HEK293T (cell line): ENCODE data around the gene CISTR.
A peak's percentile ranks its signal among the peaks of the same experiment; 100 is the strongest.
"Not testable (repeated sequence)": the region's sequence is repeated elsewhere in the genome, so short reads cannot be mapped to it uniquely, and the experiment has no call there.

ENCODE experiments used
- CTCF ChIA-PET: fragments of 350-600 bp; formaldehyde crosslinking; extraction: SDS; loops from one replicate; lab custom pipeline; 2021; ENCODE audit warnings: antibody characterized with exemption, inconsistent platforms; lab: Yijun Ruan, JAX
- POLR2A ChIA-PET: fragments of 350-600 bp; formaldehyde crosslinking; extraction: SDS; loops from one replicate; lab custom pipeline; 2020; ENCODE audit warnings: antibody characterized with exemption, inconsistent platforms; lab: Yijun Ruan, JAX
- DNase-seq: peaks from one replicate; pipeline ENCODE4 v3.0.0; 2012; ENCODE audit warnings: mixed read lengths; ENCODE audit errors: extremely low spot score
- ARNT ChIP-seq: fragments of 450-650 bp; IDR thresholded peaks from 2 replicates; pipeline ENCODE4 v1.6.1; 2017; ENCODE audit warnings: mild to moderate bottlenecking
- BHLHE40 ChIP-seq: fragments of 450-650 bp; IDR thresholded peaks from 2 replicates; pipeline ENCODE4 v1.6.1; 2016; ENCODE audit warnings: mild to moderate bottlenecking, moderate library complexity, borderline replicate concordance
- CTBP1 ChIP-seq: fragments of 450-650 bp; IDR thresholded peaks from 2 replicates; pipeline ENCODE4 v1.6.1; 2016; ENCODE audit warnings: borderline replicate concordance
- ELF4 ChIP-seq: fragments of 450-650 bp; IDR thresholded peaks from 2 replicates; pipeline ENCODE4 v1.6.1; 2017; ENCODE audit warnings: antibody characterized with exemption
- FOXA1 ChIP-seq: fragments of 450-650 bp; IDR thresholded peaks from 2 replicates; pipeline ENCODE4 v1.6.1; 2016; ENCODE audit warnings: mild to moderate bottlenecking
- FOXK2 ChIP-seq: fragments of 450-650 bp; IDR thresholded peaks from 2 replicates; pipeline ENCODE4 v1.6.1; 2016; ENCODE audit warnings: mild to moderate bottlenecking
- FOXM1 ChIP-seq: fragments of 450-650 bp; IDR thresholded peaks from 2 replicates; pipeline ENCODE4 v1.6.1; 2017; ENCODE audit warnings: mild to moderate bottlenecking, borderline replicate concordance
- HDGF ChIP-seq: fragments of 450-650 bp; IDR thresholded peaks from 2 replicates; pipeline ENCODE4 v1.6.1; 2017; ENCODE audit warnings: antibody characterized with exemption, borderline replicate concordance
- L3MBTL2 ChIP-seq: fragments of 450-650 bp; conservative IDR thresholded peaks from 2 replicates; pipeline ENCODE4 v1.6.1; 2016; ENCODE audit warnings: mild to moderate bottlenecking
- LEF1 ChIP-seq: fragments of 450-650 bp; IDR thresholded peaks from 2 replicates; pipeline ENCODE4 v1.6.1; 2017; ENCODE audit warnings: mild to moderate bottlenecking, borderline replicate concordance
- NFRKB ChIP-seq: fragments of 450-650 bp; IDR thresholded peaks from 2 replicates; pipeline ENCODE4 v1.6.1; 2016; ENCODE audit warnings: mild to moderate bottlenecking, moderate library complexity
- PKNOX1 ChIP-seq: fragments of 450-650 bp; IDR thresholded peaks from 2 replicates; pipeline ENCODE4 v1.6.1; 2016
- SP1 ChIP-seq: fragments of 450-650 bp; IDR thresholded peaks from 2 replicates; pipeline ENCODE4 v1.6.1; 2017
- SUZ12 ChIP-seq: fragments of 450-650 bp; IDR thresholded peaks from 2 replicates; pipeline ENCODE4 v1.6.1; 2016; ENCODE audit warnings: mild to moderate bottlenecking
- TARDBP ChIP-seq: fragments of 450-650 bp; IDR thresholded peaks from 2 replicates; pipeline ENCODE4 v1.6.1; 2016
- ZNF384 ChIP-seq: fragments of 450-650 bp; IDR thresholded peaks from 2 replicates; pipeline ENCODE4 v1.6.1; 2016

CISTR gene

GRCh38 chr12:53726341-53726740 lies 25.4 kb downstream of the CISTR start:
- ChIA-PET POLR2A (interaction anchor here (0.7 kb wide), 1 partner anchor 52 kb away, joined by 3 read pairs; no protein-coding TSS in a partner anchor), CTCF (no interaction called here)
- no peak for DNase-seq
- TF ChIP-seq NFRKB: no peak
- peak; percentile 55 for TF ChIP-seq PKNOX1
- no peak for TF ChIP-seq SP1

GRCh38 chr12:53725824-53726223 lies 26.0 kb downstream of the CISTR start:
- ChIA-PET POLR2A (no interaction called here), CTCF (no interaction called here)
- TF ChIP-seq FOXM1: no peak
- TF ChIP-seq FOXK2: no peak
- no peak for TF ChIP-seq L3MBTL2
- TF ChIP-seq BHLHE40: no peak
- TF ChIP-seq ELF4: no peak
- TF ChIP-seq HDGF: no peak
- no peak for TF ChIP-seq FOXA1
- no peak for TF ChIP-seq ZNF384
- no peak for TF ChIP-seq PKNOX1
- DNase-seq: no peak

GRCh38 chr12:53722450-53723041 lies 29.2 kb downstream of the CISTR start:
- DNase-seq: no peak
- ChIA-PET POLR2A (interaction anchor here (1.2 kb wide), 1 partner anchor 14 kb away, joined by 3 read pairs; no protein-coding TSS in a partner anchor), CTCF (interaction anchor here (0.6 to 1.1 kb wide), 4 partner anchors 11 to 263 kb away, joined by 3 to 4 read pairs (median 3); partner anchors contain the start of gene HOXC10)
- TF ChIP-seq ARNT: no peak
- no peak for TF ChIP-seq BHLHE40
- no peak for TF ChIP-seq SUZ12
- no peak for TF ChIP-seq LEF1
- no peak for TF ChIP-seq CTBP1
- TF ChIP-seq NFRKB: no peak
- no peak for TF ChIP-seq FOXM1
- TF ChIP-seq PKNOX1: no peak
- TF ChIP-seq ZNF384: no peak
- TF ChIP-seq TARDBP: no peak
- no peak for TF ChIP-seq ELF4
- no peak for TF ChIP-seq SP1
- TF ChIP-seq FOXK2: no peak
- no peak for TF ChIP-seq L3MBTL2

GRCh38 chr12:53720946-53721345 lies 30.8 kb downstream of the CISTR start:
- CTCF ChIA-PET: interaction anchor here (1.4 kb wide), 1 partner anchor 23 kb away, joined by 5 read pairs; no protein-coding TSS in a partner anchor
- POLR2A ChIA-PET: no interaction called here
- TF ChIP-seq PKNOX1: no peak
- TF ChIP-seq FOXA1: no peak
- TF ChIP-seq BHLHE40: no peak
- no peak for TF ChIP-seq ZNF384
- TF ChIP-seq NFRKB: no peak
- no peak for TF ChIP-seq FOXM1
- TF ChIP-seq SUZ12: no peak
- TF ChIP-seq TARDBP: no peak
- TF ChIP-seq HDGF: no peak
- TF ChIP-seq L3MBTL2: no peak
- TF ChIP-seq SP1: no peak
- TF ChIP-seq FOXK2: no peak
- no peak for TF ChIP-seq ELF4
- TF ChIP-seq ARNT: no peak
- TF ChIP-seq CTBP1: no peak
- TF ChIP-seq LEF1: no peak
- DNase-seq: no peak

GRCh38 chr12:53719649-53720048 lies 32.1 kb downstream of the CISTR start:
- TF ChIP-seq PKNOX1: peak; percentile 87
- no peak for TF ChIP-seq HDGF
- POLR2A ChIA-PET: no interaction called here
- DNase-seq: no peak
- CTCF ChIA-PET: no interaction called here

- DNase-seq, CTCF ChIA-PET, POLR2A ChIA-PET: not testable (repeated sequence)
Observed at GRCh38 chr12:53718567-53718966, 33.2 kb downstream of the CISTR start.
